Measurements from ENCODE around the gene BAIAP2.
A peak's percentile ranks its signal among the peaks of the same experiment; 100 is the strongest.

DNA sequence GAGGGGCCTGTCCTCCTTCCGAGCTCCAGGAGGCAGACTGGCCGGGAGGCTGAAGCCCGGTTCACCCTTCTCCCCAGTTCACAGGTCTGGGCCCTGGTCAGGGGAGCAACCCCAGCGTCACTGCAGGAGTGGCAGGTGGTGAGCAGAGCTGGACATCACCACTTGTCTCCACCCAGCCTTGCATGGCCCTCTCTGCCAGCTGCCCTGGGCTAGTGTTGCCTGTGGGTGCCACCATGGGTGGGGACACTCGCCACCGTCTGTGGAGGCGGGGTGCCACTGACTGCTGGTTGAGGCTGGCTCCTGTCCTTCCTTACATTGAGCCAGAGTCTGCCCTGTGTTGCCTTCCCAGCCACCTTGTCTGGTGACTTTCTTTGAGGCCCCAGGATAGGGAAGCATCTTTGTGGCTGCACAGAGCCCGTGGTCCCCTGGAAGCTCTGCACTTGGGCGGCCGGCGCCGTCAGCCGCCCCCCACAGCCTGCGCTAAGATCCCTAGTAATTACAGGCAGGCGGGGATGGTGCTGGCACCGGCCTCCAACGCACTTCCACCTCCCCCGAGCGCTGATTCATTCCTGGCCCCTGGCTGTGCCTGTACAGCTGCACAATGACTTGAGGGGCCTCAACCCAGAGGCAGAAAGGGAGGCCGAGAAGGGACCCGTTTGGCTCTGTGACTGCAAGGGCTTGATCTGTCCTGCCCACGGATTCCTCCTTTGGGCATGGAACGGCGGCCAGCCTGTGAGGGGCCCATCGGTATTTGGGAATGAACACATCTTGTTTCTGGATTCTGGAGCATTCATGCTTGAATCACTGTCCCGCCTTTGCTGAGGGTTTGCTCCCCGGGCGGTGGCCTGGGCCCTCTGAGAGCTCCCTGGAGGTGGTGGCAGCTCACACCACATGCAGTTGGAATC lies 5.2 kb downstream of the BAIAP2 start:
- TF ChIP-seq, protein P1, sequence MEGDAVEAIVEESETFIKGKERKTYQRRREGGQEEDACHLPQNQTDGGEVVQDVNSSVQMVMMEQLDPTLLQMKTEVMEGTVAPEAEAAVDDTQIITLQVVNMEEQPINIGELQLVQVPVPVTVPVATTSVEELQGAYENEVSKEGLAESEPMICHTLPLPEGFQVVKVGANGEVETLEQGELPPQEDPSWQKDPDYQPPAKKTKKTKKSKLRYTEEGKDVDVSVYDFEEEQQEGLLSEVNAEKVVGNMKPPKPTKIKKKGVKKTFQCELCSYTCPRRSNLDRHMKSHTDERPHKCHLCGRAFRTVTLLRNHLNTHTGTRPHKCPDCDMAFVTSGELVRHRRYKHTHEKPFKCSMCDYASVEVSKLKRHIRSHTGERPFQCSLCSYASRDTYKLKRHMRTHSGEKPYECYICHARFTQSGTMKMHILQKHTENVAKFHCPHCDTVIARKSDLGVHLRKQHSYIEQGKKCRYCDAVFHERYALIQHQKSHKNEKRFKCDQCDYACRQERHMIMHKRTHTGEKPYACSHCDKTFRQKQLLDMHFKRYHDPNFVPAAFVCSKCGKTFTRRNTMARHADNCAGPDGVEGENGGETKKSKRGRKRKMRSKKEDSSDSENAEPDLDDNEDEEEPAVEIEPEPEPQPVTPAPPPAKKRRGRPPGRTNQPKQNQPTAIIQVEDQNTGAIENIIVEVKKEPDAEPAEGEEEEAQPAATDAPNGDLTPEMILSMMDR (IDR thresholded peaks at IDR 0.05): no peak
- TF ChIP-seq POLR2A (IDR thresholded peaks at IDR 0.05): no peak
- peak in 1 of 2 donors; percentile 34 for TF ChIP-seq POLR2AphosphoS5 (IDR thresholded peaks at IDR 0.05; ENCODE audit: insufficient read depth in 1 of 2, low read depth in 1 of 2)
